Pulmonary artery endothelial cell (primary cell): ENCODE data around the gene EVC2. TPM values are rescaled to one million over a fixed set of nuclear protein-coding genes. Genes with fewer than 3 reads are reported as not detected.

Source experiments
- DNase-seq: peaks from one replicate; pipeline ENCODE4 v3.0.0-alpha.2; 2011; ENCODE audit warnings: low read depth, low spot score
- total RNA-seq: library from RNA; depleted of rRNA; stranded (reverse); fragments of >200 nt; gene quantifications from 2 replicates; pipeline ENCODE4 v1.2.3, GENCODE V29; 2014

EVC2 gene
- total RNA-seq, 1 donor from 2014 or later, result 9.3 TPM

DNA sequence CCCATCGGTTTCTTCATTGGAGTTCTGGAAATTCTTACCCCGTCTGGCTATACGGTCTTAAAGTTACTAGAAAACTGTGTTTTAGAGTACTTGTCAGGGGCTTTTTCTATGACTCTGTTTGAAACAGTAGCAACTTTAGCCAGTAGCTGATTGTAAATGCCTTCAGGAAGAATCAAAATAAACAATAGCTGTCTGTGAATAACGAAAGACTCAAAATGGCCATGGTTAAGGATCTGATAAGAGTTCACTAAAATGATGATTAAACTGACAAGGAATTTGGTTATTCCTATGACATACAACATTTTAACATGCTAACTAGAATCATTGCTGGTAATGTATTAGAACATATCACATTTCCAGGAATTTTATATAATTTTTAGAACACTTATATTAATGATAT lies 191.0 kb downstream of the EVC2 start:
- DNase-seq, result no peak

DNA sequence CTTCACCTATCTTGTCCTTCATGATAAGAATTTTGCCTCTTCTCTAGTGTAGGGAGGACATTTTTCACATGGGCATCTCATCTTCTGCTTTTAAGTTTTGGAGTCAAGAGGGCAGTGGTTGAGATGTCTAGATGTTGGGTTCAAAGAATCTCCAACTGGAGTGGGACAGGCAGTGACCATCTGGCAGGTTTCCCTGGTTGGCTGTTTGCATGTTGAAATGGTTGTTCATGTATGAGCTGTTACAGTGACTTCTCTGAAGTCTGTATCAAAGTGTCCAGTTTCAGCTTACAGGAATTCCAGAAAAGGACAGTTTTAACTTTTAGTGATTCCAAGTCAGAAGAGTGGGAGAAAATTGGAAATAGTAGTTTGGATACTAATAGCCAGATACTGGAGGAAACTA lies 192.7 kb downstream of the EVC2 start:
- DNase-seq, result no peak

Other genes starting within 250 kb of the EVC2 start
- gene EVC, start 2.6 kb upstream of the EVC2 start, total RNA-seq, result 17.8 and 33.4 TPM in 2 replicates
- under 0.01 and 0.04 TPM in 2 replicates for gene CRMP1, start 184.5 kb upstream of the EVC2 start, total RNA-seq